Smooth muscle cell (in vitro differentiated cells): ENCODE results near the gene PAPPA2. TPM values are rescaled to one million over a fixed set of nuclear protein-coding genes. Genes with fewer than 3 reads are reported as not detected.

ENCODE experiments used
- DNase-seq: peaks from one replicate; lab custom pipeline; 2025; ENCODE audit not compliant: unreplicated experiment; lab: John Stamatoyannopoulos, UW
- H2AFZ ChIP-seq: fragments of 200-600 bp; sonication (generic); 2 replicates; pipeline ENCODE4 v1.6.0; 2016; ENCODE audit warnings: antibody characterized with exemption, low read depth, mild to moderate bottlenecking
- H3F3A ChIP-seq: fragments of 200-600 bp; sonication (generic); 2 replicates; pipeline ENCODE4 v1.6.0; 2017; ENCODE audit warnings: antibody characterized with exemption, low read depth
- H3K27ac ChIP-seq: fragments of 200-600 bp; sonication (generic); 2 replicates; pipeline ENCODE4 v1.5.1; 2016; ENCODE audit warnings: low read depth, mild to moderate bottlenecking
- H3K27me3 ChIP-seq: fragments of 200-600 bp; sonication (generic); 2 replicates; pipeline ENCODE4 v1.6.1; 2016; ENCODE audit warnings: low read depth, mild to moderate bottlenecking
- H3K36me3 ChIP-seq: fragments of 200-600 bp; sonication (generic); 2 replicates; pipeline ENCODE4 v1.5.1; 2016; ENCODE audit warnings: low read depth
- H3K4me1 ChIP-seq: fragments of 200-600 bp; sonication (generic); 2 replicates; pipeline ENCODE4 v1.5.1; 2016; ENCODE audit warnings: low read depth
- H3K4me2 ChIP-seq: fragments of 200-600 bp; sonication (generic); 2 replicates; pipeline ENCODE4 v1.6.0; 2016; ENCODE audit warnings: mild to moderate bottlenecking
- H3K4me3 ChIP-seq: fragments of 200-600 bp; sonication (generic); 2 replicates; pipeline ENCODE4 v1.5.1; 2016; ENCODE audit warnings: mild to moderate bottlenecking
- H3K79me2 ChIP-seq: fragments of 200-600 bp; sonication (generic); 2 replicates; pipeline ENCODE4 v1.6.0; 2016; ENCODE audit warnings: low read depth, mild to moderate bottlenecking
- H3K9ac ChIP-seq: fragments of 200-600 bp; sonication (generic); 2 replicates; pipeline ENCODE4 v1.6.0; 2016; ENCODE audit warnings: low read depth
- H3K9me3 ChIP-seq: fragments of 200-600 bp; sonication (generic); replicated peaks from 2 replicates; pipeline ENCODE4 v1.5.1; 2016; ENCODE audit warnings: low read depth
- H4K20me1 ChIP-seq: fragments of 200-600 bp; sonication (generic); 2 replicates; pipeline ENCODE4 v1.6.0; 2016; ENCODE audit warnings: low read depth
- WGBS: methylation state at CpG from one replicate; pipeline ENCODE4 v1.1.7; 2016; ENCODE audit warnings: low lambda C conversion rate; 5-methylcytosine and 5-hydroxymethylcytosine counted together
- polyA plus RNA-seq: library from polyadenylated mRNA; unstranded; fragments of >200 nt; fragmentation: Nextera tagmentation; extraction: Ambion mirVana; gene quantifications from 2 replicates; pipeline ENCODE4 v1.2.1, GENCODE V29; 2016
- total RNA-seq: library from RNA; depleted of rRNA; stranded (reverse); fragments of >200 nt; gene quantifications from 2 replicates; pipeline ENCODE4 v1.2.3, GENCODE V29; 2014
- TF ChIP-seq, protein P1 (sequence below): fragments of 200-600 bp; sonication (generic); IDR thresholded peaks from 2 replicates; pipeline ENCODE4 v1.5.1; 2017; ENCODE audit warnings: borderline replicate concordance, mild to moderate bottlenecking, antibody characterized with exemption; ENCODE audit not compliant: insufficient read depth, poor library complexity, severe bottlenecking

PAPPA2 gene
- total and polyA plus RNA-seq, 2 experiments from 2014 or later = 0.03 to 0.27 TPM

DNA sequence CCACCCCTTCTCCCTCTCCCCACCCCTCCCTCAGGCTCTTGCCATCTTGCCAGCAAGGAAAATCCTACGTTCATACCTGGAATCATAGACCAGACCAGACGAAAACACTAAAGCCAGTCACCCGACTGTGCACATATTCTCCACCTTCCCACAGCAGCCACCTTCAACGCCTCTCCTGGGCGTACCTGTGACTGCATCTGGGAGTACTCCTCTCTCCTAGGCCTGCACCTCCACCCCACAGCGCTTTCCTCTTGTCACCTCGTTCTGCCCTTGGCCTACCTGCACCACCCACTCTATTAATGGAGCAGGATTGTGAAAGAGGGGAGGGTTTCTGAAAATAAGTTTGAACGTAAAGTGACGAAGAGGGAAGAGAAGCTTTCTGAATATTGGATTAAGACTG lies 17.8 kb downstream of the PAPPA2 start:
- Histone ChIP-seq H3K36me3 (no peaks in the 10 kb centered on the region), H4K20me1 (no peaks in the 10 kb centered on the region), H3K9ac (no peak overlapping the region), H3K4me2 (no peak overlapping the region), H3K27ac (no peak overlapping the region), H3F3A (no peaks in the 10 kb centered on the region), H3K4me1 (no peaks in the 10 kb centered on the region), H3K79me2 (no peaks in the 10 kb centered on the region), H3K27me3 (peaks cover 9% of the 10 kb centered on the region), H3K9me3 (no peaks in the 10 kb centered on the region), H2AFZ (no peak overlapping the region), H3K4me3 (no peak overlapping the region)
- DNase-seq = no peak
- TF ChIP-seq, protein P1, sequence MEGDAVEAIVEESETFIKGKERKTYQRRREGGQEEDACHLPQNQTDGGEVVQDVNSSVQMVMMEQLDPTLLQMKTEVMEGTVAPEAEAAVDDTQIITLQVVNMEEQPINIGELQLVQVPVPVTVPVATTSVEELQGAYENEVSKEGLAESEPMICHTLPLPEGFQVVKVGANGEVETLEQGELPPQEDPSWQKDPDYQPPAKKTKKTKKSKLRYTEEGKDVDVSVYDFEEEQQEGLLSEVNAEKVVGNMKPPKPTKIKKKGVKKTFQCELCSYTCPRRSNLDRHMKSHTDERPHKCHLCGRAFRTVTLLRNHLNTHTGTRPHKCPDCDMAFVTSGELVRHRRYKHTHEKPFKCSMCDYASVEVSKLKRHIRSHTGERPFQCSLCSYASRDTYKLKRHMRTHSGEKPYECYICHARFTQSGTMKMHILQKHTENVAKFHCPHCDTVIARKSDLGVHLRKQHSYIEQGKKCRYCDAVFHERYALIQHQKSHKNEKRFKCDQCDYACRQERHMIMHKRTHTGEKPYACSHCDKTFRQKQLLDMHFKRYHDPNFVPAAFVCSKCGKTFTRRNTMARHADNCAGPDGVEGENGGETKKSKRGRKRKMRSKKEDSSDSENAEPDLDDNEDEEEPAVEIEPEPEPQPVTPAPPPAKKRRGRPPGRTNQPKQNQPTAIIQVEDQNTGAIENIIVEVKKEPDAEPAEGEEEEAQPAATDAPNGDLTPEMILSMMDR = no peak
- 80% methylated on average over 9 of the region's 9 CpGs for WGBS

DNA sequence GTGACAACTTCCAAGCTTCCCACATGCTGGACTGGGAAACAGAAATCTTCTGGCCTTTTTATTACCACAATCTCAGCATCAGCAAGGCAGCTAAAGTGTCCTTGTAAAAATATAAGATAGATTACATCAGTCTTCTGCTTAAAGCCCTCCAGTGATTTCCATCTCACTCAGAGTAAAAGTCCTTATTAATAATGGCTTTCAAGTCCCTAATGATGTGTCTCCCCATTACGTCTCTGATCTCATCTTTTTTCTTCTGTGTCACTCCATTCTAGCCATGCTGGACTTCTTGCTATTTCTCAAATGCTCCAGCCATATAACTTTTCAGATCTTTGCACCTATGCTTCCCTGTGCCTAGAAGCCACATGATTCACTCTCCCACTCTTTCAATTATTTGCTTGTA lies 22.1 kb downstream of the PAPPA2 start:
- 52% methylated on average over 1 of the region's 1 CpG for WGBS
- Histone ChIP-seq H3K27me3 (peaks cover 3% of the 10 kb centered on the region), H3K4me2 (no peak overlapping the region), H2AFZ (no peak overlapping the region), H3K36me3 (no peaks in the 10 kb centered on the region), H3F3A (no peaks in the 10 kb centered on the region), H3K27ac (no peak overlapping the region), H3K4me3 (no peak overlapping the region), H4K20me1 (no peaks in the 10 kb centered on the region), H3K4me1 (no peaks in the 10 kb centered on the region), H3K9me3 (no peaks in the 10 kb centered on the region), H3K9ac (no peak overlapping the region), H3K79me2 (no peaks in the 10 kb centered on the region)
- TF ChIP-seq, protein P1 = no peak
- no peak for DNase-seq

DNA sequence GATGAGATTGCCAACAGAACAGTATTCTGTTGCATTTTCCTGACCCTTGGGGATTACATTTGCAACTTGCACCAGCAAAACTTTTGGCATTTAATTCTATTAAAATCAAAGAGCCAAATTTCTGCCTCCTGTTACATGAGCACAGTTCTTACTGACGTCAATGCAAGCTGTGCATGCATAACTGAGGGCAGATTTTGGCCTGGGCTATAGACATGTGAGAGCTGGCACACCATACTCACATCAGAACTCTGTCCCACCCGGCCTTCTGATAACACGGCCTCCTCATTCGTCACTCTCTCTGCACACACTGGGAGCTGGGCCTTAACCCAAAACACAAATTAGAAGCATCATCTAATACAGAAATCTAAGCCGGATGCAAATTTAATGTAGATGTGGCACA lies 31.5 kb downstream of the PAPPA2 start:
- no peaks in the 10 kb centered on the region for H3K27me3 ChIP-seq
- H3F3A ChIP-seq = no peaks in the 10 kb centered on the region
- no peaks in the 10 kb centered on the region for H3K9me3 ChIP-seq
- no peaks in the 10 kb centered on the region for H4K20me1 ChIP-seq
- H3K36me3 ChIP-seq = no peaks in the 10 kb centered on the region
- H2AFZ ChIP-seq = no peak overlapping the region
- H3K27ac ChIP-seq = no peak overlapping the region
- DNase-seq = no peak
- H3K4me1 ChIP-seq = no peaks in the 10 kb centered on the region
- no peak overlapping the region for H3K4me3 ChIP-seq
- H3K9ac ChIP-seq = no peak overlapping the region
- 92% methylated on average over 5 of the region's 5 CpGs for WGBS
- TF ChIP-seq, protein P1 = no peak
- H3K4me2 ChIP-seq = no peak overlapping the region
- no peaks in the 10 kb centered on the region for H3K79me2 ChIP-seq

DNA sequence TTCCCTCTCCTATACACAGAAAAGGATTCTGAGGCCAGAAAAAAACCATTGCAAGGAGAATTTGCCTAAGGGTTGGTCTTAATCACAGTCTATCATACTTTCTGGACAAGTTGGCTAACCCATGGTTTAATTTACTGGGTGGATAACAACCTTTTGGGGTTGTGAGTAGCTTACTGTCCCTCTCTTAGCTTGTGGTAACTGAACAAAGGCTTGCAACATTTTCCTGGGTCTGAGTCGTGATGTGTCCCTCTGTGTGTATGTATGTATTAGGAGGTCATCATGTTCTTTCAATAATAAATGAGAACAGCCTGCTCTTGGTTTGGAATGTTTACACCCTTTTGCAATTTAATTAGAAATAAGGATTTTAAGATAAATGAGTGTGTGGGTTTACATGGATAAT lies 36.7 kb downstream of the PAPPA2 start:
- DNase-seq = no peak
- Histone ChIP-seq H3K4me2 (no peak overlapping the region), H3K4me1 (no peaks in the 10 kb centered on the region), H4K20me1 (no peaks in the 10 kb centered on the region), H3K79me2 (no peaks in the 10 kb centered on the region), H3K4me3 (no peak overlapping the region), H2AFZ (no peak overlapping the region), H3K9ac (no peak overlapping the region), H3F3A (no peaks in the 10 kb centered on the region), H3K27ac (no peak overlapping the region), H3K36me3 (no peaks in the 10 kb centered on the region), H3K9me3 (no peaks in the 10 kb centered on the region), H3K27me3 (no peaks in the 10 kb centered on the region)
- WGBS = 84% methylated on average over 1 of the region's 1 CpG
- TF ChIP-seq, protein P1 = no peak
